Dedifferentiated amniotic fluid mesenchymal stem cell (primary cell): ENCODE measurements around the gene UGP2.
"Not testable (repeated sequence)": the region's sequence is repeated elsewhere in the genome, so short reads cannot be mapped to it uniquely, and the experiment has no call there.

Source experiments
- DNase-seq: peaks from one replicate; pipeline ENCODE4 v3.0.0-alpha.2; 2016; ENCODE audit errors: extremely low spot score

UGP2 gene

GRCh38 chr2:63893163-63893562, 51.5 kb downstream of the UGP2 start:
- DNase-seq = no peak

GRCh38 chr2:63894167-63894566, 52.5 kb downstream of the UGP2 start:
- no peak for DNase-seq

GRCh38 chr2:63898839-63899238, 57.1 kb downstream of the UGP2 start:
- DNase-seq = no peak

GRCh38 chr2:63899639-63900038, 57.9 kb downstream of the UGP2 start:
- DNase-seq = no peak

GRCh38 chr2:63902149-63902548, 60.5 kb downstream of the UGP2 start:
- no peak for DNase-seq

- no peak for DNase-seq
Measured at GRCh38 chr2:63903003-63903402, 61.3 kb downstream of the UGP2 start.

- DNase-seq = no peak
Measured at GRCh38 chr2:63914311-63914710, 72.6 kb downstream of the UGP2 start.

- DNase-seq = no peak
Measured at GRCh38 chr2:63926815-63927214, 85.1 kb downstream of the UGP2 start.

- not testable (repeated sequence) for DNase-seq
Measured at GRCh38 chr2:63932104-63932503, 90.4 kb downstream of the UGP2 start.
